ENCODE measurements around the gene APP.
"Not testable (repeated sequence)": the region's sequence is repeated elsewhere in the genome, so short reads cannot be mapped to it uniquely, and the experiment has no call there.

Gene APP

DNA sequence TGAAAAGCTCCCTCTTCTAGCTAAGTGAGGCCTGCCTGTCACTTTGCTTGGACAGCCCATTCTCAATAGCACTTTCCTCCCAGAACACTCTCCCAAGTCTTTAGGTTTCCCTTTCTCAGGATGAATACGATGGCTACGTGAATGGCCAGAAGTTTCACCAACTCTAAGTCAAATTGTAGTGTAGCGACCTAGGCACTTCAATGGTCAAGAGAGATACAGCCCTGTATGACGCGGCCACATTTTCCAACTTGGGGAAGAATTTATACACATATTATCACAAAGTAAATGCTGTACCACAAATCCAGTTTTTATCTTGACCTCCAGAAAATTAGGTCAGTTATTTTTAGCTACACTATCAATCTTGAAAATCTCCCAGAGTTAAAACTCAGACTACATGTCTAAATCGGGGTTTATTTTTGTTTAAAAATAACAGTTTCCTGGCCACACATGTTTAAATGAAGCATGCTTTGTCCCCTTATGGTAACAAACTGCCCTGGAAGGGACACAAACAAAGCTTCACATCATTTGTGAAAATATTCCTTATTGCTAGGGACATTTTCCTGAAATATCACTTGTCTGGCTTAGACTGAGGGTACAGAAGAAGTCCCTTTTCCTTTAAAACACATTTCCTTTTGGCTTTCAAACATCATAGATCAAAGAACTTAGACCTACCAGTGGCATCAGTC lies 243.2 kb downstream of the APP start:
- Histone ChIP-seq H3K9me3 (replicated peaks; ENCODE audit: insufficient read depth, low read length) (no peaks in the 10 kb centered on the region), H3F3A (ENCODE audit: insufficient read depth, low read length) (no peaks in the 10 kb centered on the region), H3K4me2 (ENCODE audit: low read depth, low read length) (no peak overlapping the region), H3K79me2 (ENCODE audit: low read length) (no peaks in the 10 kb centered on the region), H3K4me1 (ENCODE audit: low read length) (no peaks in the 10 kb centered on the region), H3K36me3 (replicated peaks; ENCODE audit: insufficient read depth, low read length) (no peaks in the 10 kb centered on the region), H4K20me1 (ENCODE audit: insufficient read depth, low read length) (no peaks in the 10 kb centered on the region), H2AFZ (ENCODE audit: low read length) (no peak overlapping the region), H3K9me2 (replicated peaks; ENCODE audit: insufficient read depth, low read length) (no peaks in the 10 kb centered on the region), H3K27ac (ENCODE audit: low read length) (no peak overlapping the region), H3K9ac (ENCODE audit: low read length) (no peak overlapping the region), H3K4me3 (ENCODE audit: low read length) (no peak overlapping the region), H3K27me3 (replicated peaks; ENCODE audit: insufficient read depth, low read length) (no peaks in the 10 kb centered on the region)
- TF ChIP-seq, protein P1, sequence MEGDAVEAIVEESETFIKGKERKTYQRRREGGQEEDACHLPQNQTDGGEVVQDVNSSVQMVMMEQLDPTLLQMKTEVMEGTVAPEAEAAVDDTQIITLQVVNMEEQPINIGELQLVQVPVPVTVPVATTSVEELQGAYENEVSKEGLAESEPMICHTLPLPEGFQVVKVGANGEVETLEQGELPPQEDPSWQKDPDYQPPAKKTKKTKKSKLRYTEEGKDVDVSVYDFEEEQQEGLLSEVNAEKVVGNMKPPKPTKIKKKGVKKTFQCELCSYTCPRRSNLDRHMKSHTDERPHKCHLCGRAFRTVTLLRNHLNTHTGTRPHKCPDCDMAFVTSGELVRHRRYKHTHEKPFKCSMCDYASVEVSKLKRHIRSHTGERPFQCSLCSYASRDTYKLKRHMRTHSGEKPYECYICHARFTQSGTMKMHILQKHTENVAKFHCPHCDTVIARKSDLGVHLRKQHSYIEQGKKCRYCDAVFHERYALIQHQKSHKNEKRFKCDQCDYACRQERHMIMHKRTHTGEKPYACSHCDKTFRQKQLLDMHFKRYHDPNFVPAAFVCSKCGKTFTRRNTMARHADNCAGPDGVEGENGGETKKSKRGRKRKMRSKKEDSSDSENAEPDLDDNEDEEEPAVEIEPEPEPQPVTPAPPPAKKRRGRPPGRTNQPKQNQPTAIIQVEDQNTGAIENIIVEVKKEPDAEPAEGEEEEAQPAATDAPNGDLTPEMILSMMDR (IDR thresholded peaks at IDR 0.05; ENCODE audit: low read length), result no peak
- TF ChIP-seq EZH2 (optimal IDR thresholded peaks at IDR 0.05; ENCODE audit: low read depth, low read length) (no peak), EZH2phosphoT487 (IDR thresholded peaks at IDR 0.05; ENCODE audit: low read length) (no peak)
- DNase-seq, result no peak

DNA sequence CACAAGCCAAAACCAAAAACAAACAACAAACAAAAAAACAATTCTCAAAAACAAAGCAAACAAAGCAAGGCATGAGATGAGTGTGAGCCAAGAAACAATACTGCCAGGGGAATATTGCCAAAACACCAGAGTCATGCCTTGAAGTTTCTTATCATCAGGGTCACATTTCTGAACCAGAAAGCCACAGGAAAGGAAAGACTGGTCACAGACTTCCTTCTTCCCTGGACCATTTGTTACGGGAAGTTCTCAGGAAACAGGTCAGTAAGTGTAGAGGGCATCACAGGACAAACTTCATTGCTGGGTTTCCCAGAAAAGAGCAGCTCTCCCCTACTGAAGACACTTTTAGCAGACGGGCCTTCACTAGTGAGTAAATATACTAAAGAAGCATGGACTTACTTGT lies 244.6 kb downstream of the APP start:
- no peaks in the 10 kb centered on the region for H3K4me1 ChIP-seq (ENCODE audit: low read length)
- TF ChIP-seq, protein P1 (IDR thresholded peaks at IDR 0.05; ENCODE audit: low read length), result no peak
- TF ChIP-seq EZH2 (optimal IDR thresholded peaks at IDR 0.05; ENCODE audit: low read depth, low read length), result no peak
- no peak for TF ChIP-seq EZH2phosphoT487 (IDR thresholded peaks at IDR 0.05; ENCODE audit: low read length)
- no peaks in the 10 kb centered on the region for H3K36me3 ChIP-seq (replicated peaks; ENCODE audit: insufficient read depth, low read length)
- H4K20me1 ChIP-seq (ENCODE audit: insufficient read depth, low read length), result no peaks in the 10 kb centered on the region
- no peak overlapping the region for H3K4me3 ChIP-seq (ENCODE audit: low read length)
- H3K9me2 ChIP-seq (replicated peaks; ENCODE audit: insufficient read depth, low read length), result no peaks in the 10 kb centered on the region
- H3K27me3 ChIP-seq (replicated peaks; ENCODE audit: insufficient read depth, low read length), result no peaks in the 10 kb centered on the region
- H3K79me2 ChIP-seq (ENCODE audit: low read length), result no peaks in the 10 kb centered on the region
- H3F3A ChIP-seq (ENCODE audit: insufficient read depth, low read length), result no peaks in the 10 kb centered on the region
- DNase-seq, result no peak
- no peak overlapping the region for H3K4me2 ChIP-seq (ENCODE audit: low read depth, low read length)
- no peak overlapping the region for H3K9ac ChIP-seq (ENCODE audit: low read length)
- H3K9me3 ChIP-seq (replicated peaks; ENCODE audit: insufficient read depth, low read length), result no peaks in the 10 kb centered on the region
- no peak overlapping the region for H2AFZ ChIP-seq (ENCODE audit: low read length)
- no peak overlapping the region for H3K27ac ChIP-seq (ENCODE audit: low read length)

DNA sequence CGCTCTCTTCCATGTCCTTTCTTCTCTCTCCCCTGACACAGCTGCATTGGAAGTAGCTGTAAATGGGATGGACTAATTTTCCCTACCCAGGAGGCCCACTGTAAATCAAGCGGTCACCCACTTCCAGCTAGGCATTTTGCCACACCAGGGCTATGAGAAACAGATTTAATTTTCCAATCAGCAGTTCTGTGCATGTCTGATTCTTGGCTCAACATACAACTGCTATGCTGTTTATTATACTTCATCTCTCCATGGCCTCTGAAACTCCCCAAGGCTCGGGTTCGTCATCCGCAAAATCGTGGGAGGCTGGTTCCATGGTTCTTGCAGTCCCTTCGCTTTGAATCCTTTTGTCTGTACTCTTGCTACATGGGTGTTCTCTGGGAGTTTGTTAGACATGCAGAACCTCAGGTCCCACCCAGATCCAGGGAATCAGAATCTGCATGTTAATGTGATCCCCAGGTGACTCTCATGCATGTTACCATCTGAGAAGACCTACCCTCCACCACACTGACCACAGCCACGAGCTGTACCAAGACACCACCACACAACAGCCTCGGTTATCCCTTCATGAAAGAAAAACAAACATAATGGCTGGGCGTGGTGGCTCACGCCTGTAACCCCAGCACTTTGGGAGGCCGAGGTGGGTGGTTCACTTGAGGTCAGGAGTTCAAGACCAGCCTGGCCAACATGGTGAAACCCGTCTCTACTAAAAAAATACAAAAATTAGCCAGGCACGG lies 245.3 kb downstream of the APP start:
- Histone ChIP-seq H3K27me3 (replicated peaks; ENCODE audit: insufficient read depth, low read length) (no peaks in the 10 kb centered on the region), H3K9me3 (replicated peaks; ENCODE audit: insufficient read depth, low read length) (no peaks in the 10 kb centered on the region), H3K4me2 (ENCODE audit: low read depth, low read length) (no peak overlapping the region), H3K9ac (ENCODE audit: low read length) (no peak overlapping the region), H3K4me3 (ENCODE audit: low read length) (no peak overlapping the region), H3K9me2 (replicated peaks; ENCODE audit: insufficient read depth, low read length) (no peaks in the 10 kb centered on the region), H4K20me1 (ENCODE audit: insufficient read depth, low read length) (no peaks in the 10 kb centered on the region), H3K36me3 (replicated peaks; ENCODE audit: insufficient read depth, low read length) (no peaks in the 10 kb centered on the region), H3K27ac (ENCODE audit: low read length) (no peak overlapping the region), H3K4me1 (ENCODE audit: low read length) (no peaks in the 10 kb centered on the region), H3K79me2 (ENCODE audit: low read length) (no peaks in the 10 kb centered on the region), H2AFZ (ENCODE audit: low read length) (no peak overlapping the region), H3F3A (ENCODE audit: insufficient read depth, low read length) (no peaks in the 10 kb centered on the region)
- TF ChIP-seq, protein P1 (IDR thresholded peaks at IDR 0.05; ENCODE audit: low read length), result no peak
- TF ChIP-seq EZH2phosphoT487 (IDR thresholded peaks at IDR 0.05; ENCODE audit: low read length) (no peak), EZH2 (optimal IDR thresholded peaks at IDR 0.05; ENCODE audit: low read depth, low read length) (no peak)
- no peak for DNase-seq

GRCh38 chr21:25918152-25918551 lies 252.4 kb downstream of the APP start:
- H3K4me3 ChIP-seq (ENCODE audit: low read length); H3K9me2 ChIP-seq (replicated peaks; ENCODE audit: insufficient read depth, low read length); H3K4me1 ChIP-seq (ENCODE audit: low read length); H2AFZ ChIP-seq (ENCODE audit: low read length); DNase-seq; H3K27me3 ChIP-seq (replicated peaks; ENCODE audit: insufficient read depth, low read length); H3K9ac ChIP-seq (ENCODE audit: low read length); H3K36me3 ChIP-seq (replicated peaks; ENCODE audit: insufficient read depth, low read length); H3F3A ChIP-seq (ENCODE audit: insufficient read depth, low read length); H4K20me1 ChIP-seq (ENCODE audit: insufficient read depth, low read length); H3K27ac ChIP-seq (ENCODE audit: low read length); H3K9me3 ChIP-seq (replicated peaks; ENCODE audit: insufficient read depth, low read length); H3K4me2 ChIP-seq (ENCODE audit: low read depth, low read length); H3K79me2 ChIP-seq (ENCODE audit: low read length): not testable (repeated sequence)
